ENCODE data around the gene CUEDC2. TPM values are rescaled to one million over a fixed set of nuclear protein-coding genes. Genes with fewer than 3 reads are reported as not detected.

Gene CUEDC2
- total RNA-seq, 1 donor from 2014 or later, result 42.4 TPM

DNA sequence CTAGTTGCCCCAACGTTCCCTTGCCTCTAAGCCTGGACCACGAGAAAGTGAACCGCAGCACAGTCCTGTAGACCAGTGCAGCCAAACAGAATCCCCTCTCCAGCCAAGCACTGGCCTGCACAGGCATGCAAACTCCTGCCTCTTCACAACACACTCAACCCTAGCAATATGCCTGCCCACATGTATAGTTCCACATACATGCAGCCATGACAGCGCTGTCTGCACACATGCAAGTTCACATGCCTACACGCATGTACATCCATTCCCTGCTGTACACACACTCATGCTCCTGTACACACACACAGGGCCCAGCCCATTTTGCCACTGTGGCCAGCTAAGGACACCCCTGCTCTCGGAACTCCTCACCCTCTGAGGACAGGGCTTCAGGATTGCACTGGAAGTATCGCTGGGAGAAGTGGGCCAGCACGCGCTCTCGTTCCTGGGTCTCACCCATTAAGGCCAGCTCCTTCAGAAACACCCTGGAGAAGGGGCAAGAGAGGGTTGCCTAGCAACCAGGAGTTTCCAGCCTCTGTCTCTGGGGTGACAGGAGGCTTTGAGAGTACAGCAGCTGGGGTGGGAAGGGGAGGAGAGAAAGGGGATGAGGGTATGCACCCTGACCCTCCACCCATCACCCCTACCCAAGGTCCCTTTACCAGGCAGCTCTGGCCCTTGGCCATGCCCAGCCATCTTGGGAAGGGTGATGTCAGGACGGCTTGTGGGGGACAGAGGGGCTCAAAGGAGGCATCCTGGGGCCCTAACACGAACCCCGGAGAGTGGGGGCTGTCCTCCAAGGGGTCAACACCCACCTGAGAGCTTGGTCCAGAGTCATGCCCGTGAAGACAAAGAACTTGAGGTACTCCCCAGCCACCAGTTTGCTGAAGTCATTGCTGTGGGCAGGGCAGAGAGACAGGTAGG, 20.8 kb downstream of the CUEDC2 start:
- no peak for DNase-seq (ENCODE audit: low spot score)

DNA sequence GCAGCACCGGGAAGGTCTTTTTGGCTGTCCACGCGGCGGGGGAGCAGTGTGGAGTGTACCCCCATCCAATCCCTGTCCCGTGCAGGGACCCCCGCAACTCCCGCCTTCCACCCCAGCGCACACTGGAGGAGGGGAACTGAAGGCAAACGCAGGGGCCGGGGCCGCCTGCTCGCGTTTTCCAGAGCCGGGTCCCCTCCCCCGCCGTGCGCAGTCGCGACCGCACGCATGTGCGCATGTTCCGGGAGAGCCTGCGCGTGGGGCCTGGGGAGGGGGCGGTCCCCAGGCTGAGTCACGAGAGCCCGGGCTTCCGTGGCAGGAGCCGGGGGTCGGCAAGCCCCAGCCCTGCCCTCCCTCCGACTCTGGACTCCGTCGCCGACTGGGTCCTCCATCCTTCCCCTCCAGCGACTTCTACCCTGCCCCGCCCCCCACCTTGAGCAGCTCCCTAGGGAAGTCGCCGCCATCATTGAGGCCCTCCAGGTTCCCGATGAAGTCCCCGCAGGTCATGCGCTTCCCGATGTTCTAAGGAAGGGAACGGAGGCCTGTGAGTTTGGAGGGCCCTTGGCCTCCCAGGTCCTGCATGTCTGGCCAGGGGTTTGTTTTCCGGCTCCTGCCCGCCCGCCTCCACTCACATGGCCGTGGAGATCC, 21.8 kb downstream of the CUEDC2 start:
- DNase-seq (ENCODE audit: low spot score), result no peak

DNA sequence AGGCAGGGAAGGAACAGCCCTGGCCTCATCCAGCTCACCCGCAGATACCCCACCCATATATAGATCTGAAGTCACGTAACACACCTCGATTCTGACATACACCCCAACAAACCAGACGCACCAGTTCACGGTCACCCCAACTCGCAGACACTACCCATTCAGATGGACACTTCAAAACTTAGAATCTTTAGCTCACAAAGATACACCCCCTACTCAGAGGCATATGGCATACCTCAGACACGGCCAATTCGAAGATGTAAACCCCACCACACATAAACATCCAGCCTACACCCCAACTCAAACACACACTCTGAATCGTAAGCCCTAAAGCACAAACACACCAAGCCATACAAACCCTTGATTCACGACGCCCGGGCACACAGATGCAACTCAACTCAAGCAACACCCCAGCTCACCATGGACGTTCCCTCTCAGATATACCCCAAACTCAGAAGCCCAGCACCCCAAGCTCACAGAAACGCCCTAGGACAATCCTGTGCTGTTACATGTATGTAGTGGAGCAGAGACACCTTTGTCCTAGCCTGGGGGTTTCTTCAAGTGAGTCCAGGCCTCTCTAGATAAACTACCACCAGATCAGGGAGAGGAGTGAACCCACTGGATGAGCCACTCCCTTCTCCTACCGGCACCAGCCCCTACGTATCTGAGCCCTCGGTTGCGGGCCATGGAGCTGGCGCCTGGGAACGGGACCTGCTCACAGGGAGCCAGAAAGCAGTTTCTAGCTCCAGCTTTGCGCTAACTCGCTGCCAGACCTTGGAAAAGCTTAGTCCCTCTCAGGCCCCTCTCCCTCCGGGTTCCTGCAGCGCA, 22.6 kb downstream of the CUEDC2 start:
- DNase-seq (ENCODE audit: low spot score), result no peak

DNA sequence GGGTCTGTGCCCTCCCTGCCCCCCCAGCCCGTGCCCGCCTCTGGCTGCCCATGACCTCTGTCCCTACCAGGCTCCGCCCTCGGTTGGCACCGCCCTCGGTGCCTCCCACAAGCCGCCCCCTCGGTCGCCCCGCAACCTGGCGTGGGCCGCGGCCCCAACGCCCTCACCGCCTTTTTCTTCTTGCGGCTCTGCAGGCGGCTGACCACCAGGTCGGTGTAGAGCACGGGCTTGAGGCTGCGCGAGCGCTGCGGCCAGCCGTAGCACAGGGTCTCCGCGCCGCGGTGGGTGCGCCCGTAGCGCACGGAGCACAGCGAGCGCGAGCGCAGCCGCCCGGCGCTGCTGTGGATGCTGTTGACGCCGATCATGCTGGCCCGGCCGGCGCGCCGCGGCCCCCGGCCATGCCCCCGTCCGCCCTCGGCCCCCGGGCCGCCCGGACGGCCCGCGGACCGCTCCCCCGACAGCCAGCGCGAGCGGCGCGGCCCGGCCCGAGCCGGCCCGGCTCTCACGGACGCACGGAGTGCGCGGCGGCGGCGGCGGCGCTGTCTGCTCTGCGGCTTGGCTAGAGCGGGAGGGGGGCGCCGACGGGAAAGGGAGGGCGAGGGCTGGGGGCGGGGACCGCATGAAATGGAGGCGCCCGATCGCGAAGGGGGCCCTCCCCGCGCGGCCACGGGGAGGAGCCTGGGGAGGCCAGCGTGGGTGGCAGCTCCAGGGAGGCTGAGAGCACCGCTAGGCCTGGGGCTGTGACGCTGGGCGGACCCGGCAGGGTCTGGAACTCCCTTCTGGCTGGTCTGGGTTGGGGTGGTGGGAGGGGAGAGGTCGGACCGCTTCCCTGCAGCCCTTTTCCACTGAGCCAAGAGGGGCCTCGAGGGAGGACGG, 23.4 kb downstream of the CUEDC2 start:
- no peak for DNase-seq (ENCODE audit: low spot score)

DNA sequence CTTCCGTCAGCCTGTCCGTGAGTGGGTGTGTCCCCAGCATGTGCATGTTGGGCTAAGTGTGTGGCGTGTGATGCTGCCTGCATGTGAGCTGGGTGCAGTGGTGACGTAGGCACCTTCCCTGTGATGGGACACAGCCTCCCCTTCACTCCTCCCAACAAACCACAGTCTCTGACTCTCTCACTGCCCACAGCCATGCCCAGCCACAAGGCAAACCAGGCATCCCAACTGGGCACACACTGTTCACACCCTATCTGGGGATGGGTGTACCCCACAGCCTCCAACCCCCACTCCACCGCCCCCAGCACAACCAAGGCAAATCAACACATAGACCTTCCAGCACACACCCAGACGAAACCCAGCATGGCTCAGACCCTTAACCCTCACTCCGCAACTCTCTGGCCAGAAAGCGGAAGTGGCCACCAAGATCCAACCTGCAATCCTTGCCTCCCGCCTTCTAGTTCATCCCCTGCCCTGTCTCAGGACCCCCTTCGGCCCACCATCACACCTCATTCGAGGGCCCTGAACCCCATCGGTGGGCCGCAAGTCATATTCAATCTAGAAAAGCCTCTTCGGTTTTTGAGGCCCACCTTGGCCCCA, 24.1 kb downstream of the CUEDC2 start:
- DNase-seq (ENCODE audit: low spot score), result no peak

DNA sequence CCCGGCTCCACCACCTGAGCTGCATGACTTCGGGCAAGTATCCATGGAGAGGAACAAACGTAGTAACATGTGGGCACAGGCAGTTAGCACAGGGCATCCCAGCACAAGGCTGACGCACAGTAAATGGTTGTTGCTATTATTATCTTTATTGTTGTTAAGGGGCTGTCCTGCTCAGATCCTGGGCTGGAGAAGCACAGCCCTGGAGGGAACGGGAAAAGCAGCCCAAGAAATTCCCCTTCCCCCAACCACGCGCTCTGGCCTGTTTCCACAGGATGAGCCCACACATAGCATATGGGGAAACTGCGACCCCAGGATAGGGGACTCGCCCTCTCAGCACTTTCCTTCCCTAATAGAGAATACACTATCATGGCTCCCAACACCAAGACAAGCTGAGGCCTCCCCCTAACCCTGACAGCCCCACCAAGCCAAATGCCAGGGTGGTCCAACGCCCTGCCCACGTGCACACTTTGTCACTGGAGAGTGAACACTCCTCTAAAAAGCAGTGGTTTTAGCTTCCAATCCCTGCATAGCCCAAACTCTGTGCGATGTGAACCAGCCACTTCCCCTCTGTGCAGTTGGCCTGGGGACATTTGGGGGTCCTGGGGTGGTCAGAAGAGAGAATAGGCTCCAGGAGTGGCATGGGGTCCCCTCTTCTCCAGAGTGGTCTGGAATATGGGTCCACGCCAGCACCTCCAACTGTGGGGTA, 24.8 kb downstream of the CUEDC2 start:
- no peak for DNase-seq (ENCODE audit: low spot score)

DNA sequence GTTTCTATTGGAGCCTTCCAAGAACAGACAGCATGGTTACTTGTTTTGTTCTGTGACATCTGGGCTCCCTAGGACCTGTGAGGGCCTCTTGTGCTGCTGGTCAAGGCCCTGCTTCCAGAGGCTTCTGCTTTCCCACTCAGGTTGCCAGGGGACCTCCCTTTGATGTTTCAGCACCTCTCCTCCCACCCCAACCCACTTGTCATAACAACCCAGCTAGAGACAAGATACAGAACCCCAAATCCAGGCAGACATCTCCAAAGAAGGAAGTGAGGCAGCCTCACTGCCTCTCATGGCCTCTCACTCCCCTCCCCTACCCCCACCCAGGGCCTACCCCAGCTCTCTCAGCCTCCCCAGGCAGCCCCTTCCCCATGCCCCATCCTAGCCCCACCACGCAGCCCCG, 25.6 kb downstream of the CUEDC2 start:
- no peak for DNase-seq (ENCODE audit: low spot score)

DNA sequence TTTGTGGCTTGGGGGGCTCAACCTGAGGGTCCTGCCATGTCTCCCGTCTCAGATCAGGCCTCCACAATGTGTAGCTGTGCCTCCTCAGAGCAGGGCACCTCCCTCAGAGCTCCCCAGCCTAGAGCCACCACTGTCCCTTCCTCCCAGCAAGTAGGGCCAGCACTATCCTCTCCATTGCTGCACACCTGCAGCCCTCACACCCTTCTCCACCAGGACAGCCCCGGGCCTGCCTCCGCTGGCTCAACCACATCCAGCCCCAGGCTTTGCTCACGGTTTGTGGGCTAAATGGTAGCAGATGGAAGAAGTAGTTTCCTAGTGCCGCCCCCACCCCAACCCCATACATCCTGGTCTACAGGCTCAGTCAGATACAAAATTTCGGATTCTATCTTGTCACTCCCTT, 26.7 kb downstream of the CUEDC2 start:
- DNase-seq (ENCODE audit: low spot score), result no peak

DNA sequence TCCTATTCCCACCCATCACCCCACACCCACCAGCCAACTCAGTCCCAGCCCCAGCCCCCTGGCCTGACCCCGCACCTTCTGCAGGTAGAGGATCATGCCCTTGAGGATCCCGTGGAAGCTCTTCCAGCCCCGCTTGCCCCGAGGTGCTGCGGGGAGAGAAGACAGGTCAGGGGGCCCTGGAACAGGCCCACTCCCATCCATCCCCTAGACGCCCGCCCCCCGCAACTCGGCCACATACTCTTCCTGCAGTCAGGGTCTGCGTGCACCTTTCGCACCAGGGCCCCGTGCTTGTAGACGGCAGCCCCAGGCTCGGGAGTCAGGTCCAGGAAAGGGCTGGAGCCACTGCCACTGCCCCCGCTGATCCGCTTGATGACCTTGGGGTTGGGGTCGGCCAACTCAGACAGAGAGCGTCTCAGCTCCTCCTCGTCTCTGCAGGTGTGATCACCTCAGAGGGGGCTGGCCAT, 27.2 kb downstream of the CUEDC2 start:
- no peak for DNase-seq (ENCODE audit: low spot score)

DNA sequence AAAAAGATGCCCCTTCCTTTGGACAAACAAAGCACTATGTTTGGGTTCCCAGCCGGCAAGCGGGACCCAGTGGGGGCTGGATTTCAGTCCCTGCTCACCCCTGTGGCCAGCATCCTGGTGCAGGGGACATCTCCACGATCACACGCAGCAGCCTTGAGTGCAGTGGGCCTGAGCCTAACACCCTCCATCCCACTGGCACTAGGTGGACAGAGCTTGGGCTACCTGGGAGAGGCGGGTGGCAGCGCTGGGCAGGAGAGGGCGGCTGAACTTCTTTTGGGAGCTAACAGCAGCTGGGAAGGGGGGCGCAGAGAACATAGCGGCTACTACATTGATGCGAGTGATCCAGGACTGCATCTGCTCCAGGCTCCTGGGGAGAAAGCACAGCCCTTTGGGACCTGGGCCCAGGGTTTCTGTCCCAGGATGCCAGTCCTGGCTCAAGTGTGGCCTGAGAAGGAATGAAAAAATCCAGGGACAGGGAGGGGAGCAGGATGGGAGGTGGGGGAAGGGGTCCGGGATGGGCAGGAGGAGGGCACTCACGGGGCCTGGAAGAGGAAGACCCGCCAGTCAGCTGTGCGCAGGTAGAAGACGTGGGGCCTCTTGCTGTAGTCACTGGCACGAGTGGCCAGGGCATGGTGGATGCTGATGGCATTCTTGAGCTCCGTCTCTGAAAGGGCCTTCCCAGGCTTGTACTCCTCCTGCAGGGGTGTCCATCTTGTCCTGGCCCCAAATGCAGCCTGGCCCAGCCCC, 27.8 kb downstream of the CUEDC2 start:
- DNase-seq (ENCODE audit: low spot score), result no peak

DNA sequence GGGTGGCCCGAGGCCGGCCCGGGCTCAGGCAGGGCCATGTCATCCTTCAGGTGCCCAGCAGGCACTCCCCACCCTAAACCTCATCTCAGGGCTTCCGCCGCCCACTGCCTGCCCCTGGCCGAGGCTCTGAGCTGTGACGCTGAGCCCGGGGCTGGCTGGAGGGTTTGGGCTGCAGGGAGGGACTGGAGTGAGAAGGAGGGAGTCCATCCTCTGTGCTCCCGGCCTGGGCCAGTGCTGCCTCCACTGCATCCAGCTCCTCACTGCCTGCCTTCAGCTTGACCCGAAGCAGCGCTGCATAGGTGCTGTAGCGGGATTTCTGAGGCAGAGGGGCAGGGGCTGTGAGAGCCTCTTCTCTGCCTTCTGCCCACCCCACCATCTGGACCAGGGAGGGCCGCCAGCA, 29.3 kb downstream of the CUEDC2 start:
- DNase-seq (ENCODE audit: low spot score), result no peak

DNA sequence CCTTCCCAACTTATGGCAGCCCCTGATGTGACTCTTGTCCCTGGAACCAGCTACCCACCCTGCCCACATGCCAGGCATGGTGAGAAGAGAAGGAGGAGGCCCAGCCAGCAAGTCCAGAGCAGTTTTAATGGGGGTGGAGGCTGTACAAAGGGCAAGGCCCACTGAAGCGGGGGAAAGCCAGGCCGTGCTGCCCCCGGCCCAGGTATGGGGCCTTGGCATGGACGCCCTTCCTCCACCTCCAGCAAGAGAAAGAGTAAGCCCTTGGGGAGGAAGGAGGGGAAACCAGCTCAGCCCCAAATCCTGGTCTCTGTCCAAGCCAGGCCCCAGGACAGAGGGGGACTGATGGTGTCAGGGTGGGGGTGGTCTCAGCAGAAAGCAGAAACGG, 29.9 kb downstream of the CUEDC2 start:
- DNase-seq (ENCODE audit: low spot score), result no peak

DNA sequence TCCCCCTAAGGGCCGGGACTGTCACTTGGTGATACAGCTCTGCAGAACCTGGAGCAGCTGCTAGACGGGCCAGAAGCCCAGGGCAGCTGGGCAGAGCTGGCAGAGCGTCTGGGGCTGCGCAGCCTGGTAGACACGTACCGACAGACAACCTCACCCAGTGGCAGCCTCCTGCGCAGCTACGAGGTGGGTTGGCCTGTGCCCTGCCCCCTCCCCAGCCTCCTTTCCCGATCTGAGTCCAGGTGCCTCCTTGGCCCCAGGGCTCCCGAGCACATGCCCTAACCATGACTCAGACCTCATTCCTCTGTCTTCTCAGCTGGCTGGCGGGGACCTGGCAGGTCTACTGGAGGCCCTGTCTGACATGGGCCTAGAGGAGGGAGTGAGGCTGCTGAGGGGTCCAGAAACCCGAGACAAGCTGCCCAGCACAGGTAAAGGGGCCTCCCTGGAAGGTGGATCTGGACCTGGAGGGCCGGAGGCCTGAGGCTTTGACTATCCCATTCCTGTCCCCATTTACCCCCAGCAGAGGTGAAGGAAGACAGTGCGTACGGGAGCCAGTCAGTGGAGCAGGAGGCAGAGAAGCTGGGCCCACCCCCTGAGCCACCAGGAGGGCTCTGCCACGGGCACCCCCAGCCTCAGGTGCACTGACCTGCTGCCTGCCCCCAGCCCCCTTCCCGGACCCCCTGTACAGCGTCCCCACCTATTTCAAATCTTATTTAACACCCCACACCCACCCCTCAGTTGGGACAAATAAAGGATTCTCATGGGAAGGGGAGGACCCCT, 30.5 kb downstream of the CUEDC2 start:
- no peak for DNase-seq (ENCODE audit: low spot score)

DNA sequence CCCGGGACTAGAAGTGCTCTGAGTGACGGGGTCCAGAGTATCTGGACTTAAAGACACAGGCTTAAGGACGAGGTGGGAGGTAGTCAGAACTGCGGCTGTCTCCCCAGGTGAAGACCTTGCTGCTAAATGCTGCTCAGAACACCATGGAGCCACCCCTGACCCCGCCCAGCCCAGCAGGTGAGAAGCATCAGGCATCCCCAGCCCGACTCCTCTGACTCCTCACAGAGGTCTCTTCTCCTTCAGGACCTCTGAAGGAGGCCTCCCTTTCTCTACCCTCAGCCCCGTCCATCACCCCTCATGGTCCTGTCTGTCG, 31.1 kb downstream of the CUEDC2 start:
- DNase-seq (ENCODE audit: low spot score), result no peak

DNA sequence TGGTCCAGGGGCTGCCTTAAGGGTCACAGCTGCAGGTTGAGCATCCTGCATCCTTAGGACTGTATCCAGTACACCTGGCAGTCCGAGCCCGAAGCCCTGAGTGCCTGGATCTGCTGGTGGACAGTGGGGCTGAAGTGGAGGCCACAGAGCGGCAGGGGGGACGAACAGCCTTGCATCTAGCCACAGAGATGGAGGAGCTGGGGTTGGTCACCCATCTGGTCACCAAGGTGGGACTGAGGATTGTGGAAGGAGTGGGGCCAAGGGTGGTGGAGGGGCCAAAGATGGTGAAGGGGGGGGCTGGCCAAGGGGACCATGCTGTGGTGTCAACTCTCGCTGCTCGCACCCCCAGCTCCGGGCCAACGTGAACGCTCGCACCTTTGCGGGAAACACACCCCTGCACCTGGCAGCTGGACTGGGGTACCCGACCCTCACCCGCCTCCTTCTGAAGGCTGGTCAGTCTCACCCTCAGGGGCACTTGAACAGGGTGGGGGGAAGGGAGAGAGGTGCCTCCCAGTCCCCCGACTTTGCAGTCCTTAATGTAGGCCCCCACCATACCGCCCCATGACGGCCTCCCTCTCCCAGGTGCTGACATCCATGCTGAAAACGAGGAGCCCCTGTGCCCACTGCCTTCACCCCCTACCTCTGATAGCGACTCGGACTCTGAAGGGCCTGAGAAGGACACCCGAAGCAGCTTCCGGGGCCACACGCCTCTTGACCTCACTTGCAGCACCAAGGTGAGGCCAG, 31.6 kb downstream of the CUEDC2 start:
- DNase-seq (ENCODE audit: low spot score), result no peak

DNA sequence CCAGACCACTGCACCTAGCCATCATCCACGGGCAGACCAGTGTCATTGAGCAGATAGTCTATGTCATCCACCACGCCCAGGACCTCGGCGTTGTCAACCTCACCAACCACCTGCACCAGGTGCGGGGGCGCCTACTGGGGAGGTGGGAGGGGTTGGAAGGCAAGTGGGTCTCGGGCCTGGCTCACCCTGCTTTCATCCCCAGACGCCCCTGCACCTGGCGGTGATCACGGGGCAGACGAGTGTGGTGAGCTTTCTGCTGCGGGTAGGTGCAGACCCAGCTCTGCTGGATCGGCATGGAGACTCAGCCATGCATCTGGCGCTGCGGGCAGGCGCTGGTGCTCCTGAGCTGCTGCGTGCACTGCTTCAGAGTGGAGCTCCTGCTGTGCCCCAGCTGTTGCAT, 32.3 kb downstream of the CUEDC2 start:
- no peak for DNase-seq (ENCODE audit: low spot score)

DNA sequence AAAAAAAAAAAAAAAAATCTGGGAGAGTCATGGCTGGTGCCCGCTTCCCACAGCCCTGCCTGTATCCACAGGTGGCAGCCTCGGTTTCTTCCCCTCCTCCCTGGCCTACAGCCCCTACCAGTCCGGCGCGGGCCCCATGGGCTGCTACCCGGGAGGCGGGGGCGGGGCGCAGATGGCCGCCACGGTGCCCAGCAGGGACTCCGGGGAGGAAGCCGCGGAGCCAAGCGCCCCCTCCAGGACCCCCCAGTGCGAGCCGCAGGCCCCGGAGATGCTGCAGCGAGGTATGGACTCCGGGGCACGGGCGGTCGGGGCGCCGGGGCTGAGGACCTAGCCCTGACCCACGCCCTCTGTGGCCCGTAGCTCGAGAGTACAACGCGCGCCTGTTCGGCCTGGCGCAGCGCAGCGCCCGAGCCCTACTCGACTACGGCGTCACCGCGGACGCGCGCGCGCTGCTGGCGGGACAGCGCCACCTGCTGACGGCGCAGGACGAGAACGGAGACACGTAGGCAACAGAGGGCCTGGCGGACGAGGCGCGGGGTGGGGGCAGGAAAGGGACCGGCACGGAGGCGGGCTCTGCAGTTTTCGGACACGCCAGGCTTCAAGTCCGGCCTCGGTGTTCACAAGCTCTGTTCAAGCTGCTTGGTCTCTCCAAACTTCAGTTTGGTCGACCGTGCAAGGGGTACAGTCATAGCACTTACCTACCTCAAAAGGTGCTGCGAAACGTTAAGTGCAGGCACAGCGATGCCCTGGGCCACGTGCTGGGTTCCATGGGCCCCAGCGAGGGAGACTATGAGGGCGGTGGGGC, 33.0 kb downstream of the CUEDC2 start:
- peak; percentile 97 for DNase-seq (ENCODE audit: low spot score)
